ENCODE measurements around the gene TBC1D13.
"Not testable (repeated sequence)": the region's sequence is repeated elsewhere in the genome, so short reads cannot be mapped to it uniquely, and the experiment has no call there.

TBC1D13 gene

DNA sequence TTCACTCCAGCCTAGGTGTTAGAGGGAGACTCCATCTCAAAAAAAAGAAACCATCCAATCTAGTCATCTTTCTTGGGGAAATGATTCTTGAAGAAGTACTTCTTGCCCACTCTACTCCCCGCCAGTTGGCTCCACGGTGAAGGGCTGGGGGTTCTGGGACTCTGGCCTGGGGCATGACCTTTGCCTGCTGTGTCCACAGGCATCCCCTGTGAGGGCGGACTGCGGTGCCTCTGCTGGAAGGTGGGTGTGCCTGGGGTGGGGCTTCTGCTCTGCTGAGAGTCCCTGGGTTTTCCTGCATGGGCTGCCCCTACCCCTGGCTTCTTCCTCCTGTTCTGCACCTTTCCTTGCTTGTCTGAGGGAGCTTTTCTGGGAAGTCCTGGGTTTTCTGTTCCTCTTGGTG lies 3.5 kb downstream of the TBC1D13 start:
- Histone ChIP-seq H3K79me2 (ENCODE audit: insufficient read depth, low read length) (peaks cover 15% of the 10 kb centered on the region), H3K9ac (ENCODE audit: low read length) (no peak overlapping the region), H3F3A (ENCODE audit: insufficient read depth) (no peaks in the 10 kb centered on the region), H2AFZ (ENCODE audit: low read depth, low read length, severe bottlenecking) (no peak overlapping the region), H3K27ac (ENCODE audit: low read depth, low read length) (no peak overlapping the region), H3K36me3 (ENCODE audit: low read length) (no peaks in the 10 kb centered on the region), H4K20me1 (ENCODE audit: low read depth, low read length) (no peaks in the 10 kb centered on the region), H3K4me3 (ENCODE audit: insufficient read depth, low read length, poor library complexity, severe bottlenecking) (no peak overlapping the region), H3K9me3 (ENCODE audit: insufficient read depth, low read length) (no peaks in the 10 kb centered on the region), H3K27me3 (ENCODE audit: low read length) (no peaks in the 10 kb centered on the region), H3K9me2 (replicated peaks; ENCODE audit: insufficient read depth, low read length) (no peaks in the 10 kb centered on the region), H3K4me2 (ENCODE audit: low read depth, low read length, poor library complexity, severe bottlenecking) (no peak overlapping the region)
- TF ChIP-seq EZH2phosphoT487 (conservative IDR thresholded peaks at IDR 0.05; ENCODE audit: low read length), result no peak
- TF ChIP-seq, protein P1, sequence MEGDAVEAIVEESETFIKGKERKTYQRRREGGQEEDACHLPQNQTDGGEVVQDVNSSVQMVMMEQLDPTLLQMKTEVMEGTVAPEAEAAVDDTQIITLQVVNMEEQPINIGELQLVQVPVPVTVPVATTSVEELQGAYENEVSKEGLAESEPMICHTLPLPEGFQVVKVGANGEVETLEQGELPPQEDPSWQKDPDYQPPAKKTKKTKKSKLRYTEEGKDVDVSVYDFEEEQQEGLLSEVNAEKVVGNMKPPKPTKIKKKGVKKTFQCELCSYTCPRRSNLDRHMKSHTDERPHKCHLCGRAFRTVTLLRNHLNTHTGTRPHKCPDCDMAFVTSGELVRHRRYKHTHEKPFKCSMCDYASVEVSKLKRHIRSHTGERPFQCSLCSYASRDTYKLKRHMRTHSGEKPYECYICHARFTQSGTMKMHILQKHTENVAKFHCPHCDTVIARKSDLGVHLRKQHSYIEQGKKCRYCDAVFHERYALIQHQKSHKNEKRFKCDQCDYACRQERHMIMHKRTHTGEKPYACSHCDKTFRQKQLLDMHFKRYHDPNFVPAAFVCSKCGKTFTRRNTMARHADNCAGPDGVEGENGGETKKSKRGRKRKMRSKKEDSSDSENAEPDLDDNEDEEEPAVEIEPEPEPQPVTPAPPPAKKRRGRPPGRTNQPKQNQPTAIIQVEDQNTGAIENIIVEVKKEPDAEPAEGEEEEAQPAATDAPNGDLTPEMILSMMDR (IDR thresholded peaks at IDR 0.05; ENCODE audit: insufficient read depth, low read length, poor library complexity, severe bottlenecking), result no peak

DNA sequence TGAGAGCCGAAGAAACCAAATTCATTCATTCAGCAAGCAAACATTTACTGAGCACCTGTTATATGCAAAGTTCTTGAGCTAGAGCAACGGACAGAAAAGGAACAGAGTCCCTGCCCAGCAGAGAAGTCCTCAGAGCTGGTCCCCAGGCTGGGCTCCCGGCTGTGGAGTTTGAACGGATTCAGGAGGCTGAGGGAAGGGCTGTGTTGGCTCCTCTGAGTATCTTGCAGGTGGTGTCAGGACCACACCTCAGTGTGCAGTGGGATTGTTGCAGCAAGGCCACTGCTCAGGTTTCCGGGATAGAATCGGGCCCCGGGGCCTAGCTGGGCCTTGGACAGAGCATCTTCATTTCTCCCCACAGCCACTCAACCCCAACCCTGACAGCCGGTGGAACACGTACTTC lies 5.1 kb downstream of the TBC1D13 start:
- H3F3A ChIP-seq (ENCODE audit: insufficient read depth), result no peaks in the 10 kb centered on the region
- H3K79me2 ChIP-seq (ENCODE audit: insufficient read depth, low read length), result peaks cover 15% of the 10 kb centered on the region
- no peaks in the 10 kb centered on the region for H3K9me2 ChIP-seq (replicated peaks; ENCODE audit: insufficient read depth, low read length)
- no peaks in the 10 kb centered on the region for H3K36me3 ChIP-seq (ENCODE audit: low read length)
- no peak for TF ChIP-seq EZH2phosphoT487 (conservative IDR thresholded peaks at IDR 0.05; ENCODE audit: low read length)
- TF ChIP-seq, protein P1 (IDR thresholded peaks at IDR 0.05; ENCODE audit: insufficient read depth, low read length, poor library complexity, severe bottlenecking), result no peak
- H3K9me3 ChIP-seq (ENCODE audit: insufficient read depth, low read length), result no peaks in the 10 kb centered on the region
- no peak overlapping the region for H3K9ac ChIP-seq (ENCODE audit: low read length)
- no peaks in the 10 kb centered on the region for H4K20me1 ChIP-seq (ENCODE audit: low read depth, low read length)
- H3K4me3 ChIP-seq (ENCODE audit: insufficient read depth, low read length, poor library complexity, severe bottlenecking), result no peak overlapping the region
- H3K4me2 ChIP-seq (ENCODE audit: low read depth, low read length, poor library complexity, severe bottlenecking), result no peak overlapping the region
- no peak overlapping the region for H3K27ac ChIP-seq (ENCODE audit: low read depth, low read length)
- no peak overlapping the region for H2AFZ ChIP-seq (ENCODE audit: low read depth, low read length, severe bottlenecking)
- no peaks in the 10 kb centered on the region for H3K27me3 ChIP-seq (ENCODE audit: low read length)

DNA sequence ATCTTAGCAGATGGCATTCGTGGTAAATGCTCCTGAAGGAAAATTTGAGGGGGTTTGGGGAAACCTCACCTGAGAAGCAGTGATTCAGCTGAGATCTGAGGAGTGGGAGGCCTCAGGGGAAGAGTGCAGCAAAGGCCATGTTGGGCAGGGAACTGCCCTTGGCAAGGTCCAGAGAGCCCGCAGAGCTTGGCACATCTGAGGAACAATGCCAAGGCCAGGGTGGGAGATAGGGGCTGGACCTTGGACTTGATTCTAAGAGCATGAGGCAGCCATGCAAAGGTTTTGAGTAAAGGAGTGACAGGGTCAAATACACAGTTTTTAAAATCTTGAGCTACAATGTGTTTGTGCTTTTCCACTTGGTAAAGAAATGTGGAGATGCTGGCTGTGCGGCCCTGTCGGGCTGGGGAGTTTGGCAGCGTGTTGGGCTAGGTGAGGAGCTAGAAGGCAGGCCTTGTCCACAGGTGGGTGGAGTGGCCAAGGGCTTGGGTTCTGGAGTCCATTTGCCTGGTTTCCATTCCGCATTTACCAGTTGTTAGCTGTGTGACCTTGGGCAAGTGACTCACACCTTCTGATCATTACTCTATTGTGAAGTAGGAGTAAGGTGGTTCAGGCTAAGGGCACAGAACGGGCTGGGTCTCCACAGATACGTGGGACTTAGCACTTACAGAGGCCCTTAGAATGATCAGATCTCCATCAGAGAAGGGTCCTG lies 6.1 kb downstream of the TBC1D13 start:
- no peaks in the 10 kb centered on the region for H4K20me1 ChIP-seq (ENCODE audit: low read depth, low read length)
- no peaks in the 10 kb centered on the region for H3K9me3 ChIP-seq (ENCODE audit: insufficient read depth, low read length)
- no peaks in the 10 kb centered on the region for H3K9me2 ChIP-seq (replicated peaks; ENCODE audit: insufficient read depth, low read length)
- peaks cover 6% of the 10 kb centered on the region for H3K79me2 ChIP-seq (ENCODE audit: insufficient read depth, low read length)
- no peaks in the 10 kb centered on the region for H3F3A ChIP-seq (ENCODE audit: insufficient read depth)
- no peaks in the 10 kb centered on the region for H3K27me3 ChIP-seq (ENCODE audit: low read length)
- H2AFZ ChIP-seq (ENCODE audit: low read depth, low read length, severe bottlenecking), result no peak overlapping the region
- no peaks in the 10 kb centered on the region for H3K36me3 ChIP-seq (ENCODE audit: low read length)
- TF ChIP-seq EZH2phosphoT487 (conservative IDR thresholded peaks at IDR 0.05; ENCODE audit: low read length), result no peak
- TF ChIP-seq, protein P1 (IDR thresholded peaks at IDR 0.05; ENCODE audit: insufficient read depth, low read length, poor library complexity, severe bottlenecking), result no peak
- H3K4me3 ChIP-seq (ENCODE audit: insufficient read depth, low read length, poor library complexity, severe bottlenecking), result no peak overlapping the region
- no peak overlapping the region for H3K4me2 ChIP-seq (ENCODE audit: low read depth, low read length, poor library complexity, severe bottlenecking)
- H3K27ac ChIP-seq (ENCODE audit: low read depth, low read length), result no peak overlapping the region
- H3K9ac ChIP-seq (ENCODE audit: low read length), result no peak overlapping the region

DNA sequence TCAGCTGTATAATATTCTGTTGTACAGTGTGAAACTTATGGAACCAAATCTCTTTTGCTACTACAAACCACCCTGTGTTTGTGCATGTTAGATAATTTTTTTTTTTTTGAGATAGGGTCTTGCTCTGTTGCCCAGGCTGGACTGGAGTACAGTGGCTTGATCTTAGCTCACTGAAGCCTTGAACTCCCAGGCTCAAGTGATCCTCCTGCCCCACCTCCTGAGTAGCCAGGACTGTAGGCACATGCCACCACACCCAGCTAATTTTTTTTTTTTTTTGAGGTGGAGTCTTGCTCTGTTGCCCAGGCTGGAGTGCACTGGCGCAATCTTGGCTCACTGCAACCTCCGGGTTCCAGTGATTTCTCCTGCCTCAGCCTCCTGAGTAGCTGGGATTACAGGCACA lies 7.9 kb downstream of the TBC1D13 start:
- H3K4me3 ChIP-seq (ENCODE audit: insufficient read depth, low read length, poor library complexity, severe bottlenecking); H3K4me2 ChIP-seq (ENCODE audit: low read depth, low read length, poor library complexity, severe bottlenecking); H3K9me3 ChIP-seq (ENCODE audit: insufficient read depth, low read length); H3K9ac ChIP-seq (ENCODE audit: low read length); H3K27me3 ChIP-seq (ENCODE audit: low read length); H2AFZ ChIP-seq (ENCODE audit: low read depth, low read length, severe bottlenecking); H3K79me2 ChIP-seq (ENCODE audit: insufficient read depth, low read length); H3K36me3 ChIP-seq (ENCODE audit: low read length); H3K27ac ChIP-seq (ENCODE audit: low read depth, low read length); H4K20me1 ChIP-seq (ENCODE audit: low read depth, low read length); H3K9me2 ChIP-seq (replicated peaks; ENCODE audit: insufficient read depth, low read length); H3F3A ChIP-seq (ENCODE audit: insufficient read depth): not testable (repeated sequence)

Measured in SU-DHL-6 (cell line).